Coronary artery (tissue), 2 donors: ENCODE results near the gene ADARB2.

Experiments
- DNase-seq: peaks from one replicate; pipeline ENCODE4 v3.0.0-alpha.2; 2017; ENCODE audit warnings: low spot score
- H3K27ac ChIP-seq, 2 donors: fragments of 200-600 bp; sonication (generic); one replicate each; pipeline ENCODE4 v1.5.1; 2016 to 2019
- H3K4me3 ChIP-seq: fragments of 200-600 bp; sonication (generic); 2 replicates; pipeline ENCODE4 v1.5.1; 2016; ENCODE audit warnings: mild to moderate bottlenecking, moderate library complexity
- CTCF ChIP-seq: fragments of 200-600 bp; sonication (generic); IDR thresholded peaks from one replicate; pipeline ENCODE4 v1.5.1; 2019; ENCODE audit warnings: antibody characterized with exemption

Gene ADARB2

DNA sequence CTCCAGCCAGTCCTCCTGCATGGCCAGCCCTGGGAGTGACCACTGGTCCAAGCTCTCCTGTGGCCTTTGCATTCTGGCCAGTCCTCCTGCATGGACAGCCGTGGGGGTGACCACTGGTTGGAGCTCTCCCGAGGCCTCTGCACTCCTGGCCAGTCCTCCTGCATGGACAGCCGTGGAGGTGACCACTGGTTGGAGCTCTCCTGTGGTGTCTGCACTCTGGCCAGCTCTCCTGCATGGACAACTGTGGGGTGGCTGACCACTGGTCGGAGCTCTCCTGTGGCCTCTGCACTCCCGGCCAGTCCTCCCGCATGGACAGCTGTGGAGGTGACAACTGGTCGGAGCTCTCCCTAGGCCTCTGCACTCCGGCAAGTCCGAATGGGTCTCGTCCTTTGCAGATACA, 28.7 kb upstream of the ADARB2 start:
- no peak for DNase-seq
- no peak overlapping the region for H3K27ac ChIP-seq
- H3K4me3 ChIP-seq = no peak overlapping the region
- no peak for TF ChIP-seq CTCF

- no peak overlapping the region for H3K4me3 ChIP-seq
- no peak for TF ChIP-seq CTCF
- no peak overlapping the region for H3K27ac ChIP-seq
- no peak for DNase-seq
These were observed 24.8 kb upstream of the ADARB2 start for GRCh38 chr10:1762076-1762475.

GRCh38 chr10:1754506-1755153, 17.3 kb upstream of the ADARB2 start:
- Histone ChIP-seq H3K27ac (no peak overlapping the region), H3K4me3 (no peak overlapping the region)
- TF ChIP-seq CTCF = no peak
- no peak for DNase-seq

DNA sequence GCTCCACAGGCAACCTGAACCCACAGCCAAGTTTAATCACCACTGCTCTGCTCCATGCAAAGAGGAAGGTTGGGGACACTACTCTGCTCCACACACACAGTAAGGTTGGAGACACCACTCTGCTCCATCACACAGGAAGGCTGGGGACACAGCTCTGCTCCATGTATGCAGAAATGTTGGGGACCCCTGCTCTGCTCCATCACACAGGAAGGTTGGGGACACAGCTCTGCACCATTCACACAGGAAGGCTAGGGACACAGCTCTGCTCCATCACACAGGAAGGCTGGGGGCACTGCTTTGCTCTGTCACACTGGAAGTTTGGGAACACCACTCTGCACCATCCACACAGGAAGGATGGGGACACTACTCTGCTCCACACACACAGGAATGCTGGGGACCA, 14.8 kb upstream of the ADARB2 start:
- no peak for TF ChIP-seq CTCF
- H3K4me3 ChIP-seq = no peak overlapping the region
- DNase-seq = no peak
- H3K27ac ChIP-seq = no peak overlapping the region

DNA sequence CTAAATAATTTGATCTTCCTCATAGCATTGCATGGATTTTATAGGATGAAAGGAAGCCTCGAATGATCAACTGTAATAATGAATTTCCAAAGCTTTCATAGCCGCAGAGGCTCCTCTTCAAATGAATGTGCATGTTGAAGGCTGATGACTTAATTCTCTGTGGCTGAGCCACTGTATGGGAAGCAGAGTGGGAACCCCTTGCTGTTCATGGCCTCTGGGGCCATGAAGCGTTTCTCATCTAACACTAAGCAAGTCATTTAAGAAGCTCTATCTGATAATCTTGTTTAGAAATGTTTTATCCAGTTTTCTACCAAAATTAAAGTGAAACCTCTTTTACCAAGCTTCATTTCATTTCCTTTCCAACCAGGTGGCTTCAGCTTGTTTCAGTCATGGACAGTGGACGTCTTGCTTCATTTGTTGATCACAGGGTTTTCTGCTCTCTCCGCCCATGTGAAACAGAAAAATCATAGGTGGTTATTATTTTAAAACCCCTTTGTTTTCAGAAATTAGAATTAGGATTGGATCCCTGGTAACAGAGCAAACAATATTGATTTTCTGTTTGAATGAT, 10.3 kb upstream of the ADARB2 start:
- Histone ChIP-seq H3K27ac (no peak overlapping the region), H3K4me3 (no peak overlapping the region)
- TF ChIP-seq CTCF = no peak
- DNase-seq = no peak

GRCh38 chr10:1746796-1747195, 9.5 kb upstream of the ADARB2 start:
- no peak overlapping the region for H3K27ac ChIP-seq
- TF ChIP-seq CTCF = no peak
- DNase-seq = no peak
- no peak overlapping the region for H3K4me3 ChIP-seq

DNA sequence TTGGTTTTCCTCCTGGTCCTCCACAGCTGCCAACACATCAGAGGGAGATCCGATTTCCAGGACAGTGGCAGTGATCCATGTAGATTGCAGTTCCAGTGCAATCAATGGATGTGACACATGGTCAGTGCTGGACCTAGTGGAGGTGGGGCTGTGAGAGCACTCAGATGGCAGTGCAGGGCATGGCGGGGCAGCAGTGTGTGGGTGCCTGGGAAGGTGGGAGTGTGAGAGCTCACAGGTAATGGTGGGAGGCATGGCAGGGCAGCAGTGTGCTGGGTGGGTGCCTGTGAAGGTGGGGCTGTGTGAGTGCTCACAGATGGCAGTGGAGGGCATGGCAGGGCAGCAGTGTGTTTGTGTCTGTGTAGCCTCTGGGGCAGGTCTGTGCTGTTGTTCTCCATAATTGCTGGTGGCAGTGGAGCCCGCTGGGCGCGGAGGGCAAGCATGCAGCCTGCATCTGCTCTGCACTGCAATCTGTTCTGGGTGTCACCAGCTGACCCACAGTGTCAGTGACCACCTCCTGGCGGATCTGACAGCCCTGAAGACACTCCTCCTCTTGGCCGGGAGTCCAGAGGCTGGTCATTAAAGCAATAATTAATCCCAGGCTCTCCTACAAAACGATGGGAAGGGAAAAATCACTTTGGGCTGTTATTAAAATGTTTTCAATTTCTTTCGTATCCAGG, 8.6 kb upstream of the ADARB2 start:
- TF ChIP-seq CTCF = no peak
- no peak overlapping the region for H3K4me3 ChIP-seq
- H3K27ac ChIP-seq = no peak overlapping the region
- DNase-seq = no peak
